Left lung (tissue), 10 donors: Measurements from ENCODE around the gene BRWD1. TPM values are rescaled to one million over a fixed set of nuclear protein-coding genes. Genes with fewer than 3 reads are reported as not detected.

ENCODE experiments used
- ATAC-seq: fragments of 200-7000 bp; cut with Tn5 transposase; one replicate; pipeline ENCODE4 v1.9.1; 2020; ENCODE audit warnings: moderate library complexity
- DNase-seq, 4 donors: peaks; one replicate each; pipeline ENCODE4 v3.0.0-alpha.2; 2013 to 2020
- H3K27ac ChIP-seq, 2 donors: fragments of 200-600 bp; sonication (generic) in 1 of 2; one replicate each; pipeline versions ENCODE4 v1.5.0 to v1.8.0; 2020 to 2021
- H3K27me3 ChIP-seq, 2 donors: fragments of 200-600 bp; sonication (generic) in 1 of 2; one replicate each; pipeline versions ENCODE4 v1.5.0 to v1.8.0; 2020 to 2021
- H3K36me3 ChIP-seq, 2 donors: fragments of 200-600 bp; sonication (generic) in 1 of 2; one replicate each; pipeline versions ENCODE4 v1.5.0 to v1.8.0; 2020 to 2021
- H3K4me1 ChIP-seq, 2 donors: fragments of 200-600 bp; one replicate each; pipeline ENCODE4 v1.8.0; 2021
- H3K4me3 ChIP-seq, 2 donors: fragments of 200-600 bp; sonication (generic) in 1 of 2; one replicate each; pipeline versions ENCODE4 v1.5.0 to v1.8.0; 2020 to 2021; ENCODE audit warnings: mild to moderate bottlenecking in 1 of 2
- H3K9me3 ChIP-seq, 2 donors: fragments of 200-600 bp; sonication (generic) in 1 of 2; one replicate each; pipeline versions ENCODE4 v1.5.0 to v1.8.0; 2020 to 2021
- CTCF ChIP-seq, 2 donors: fragments of 200-600 bp; sonication (generic) in 1 of 2; IDR thresholded peaks; one replicate each; pipeline versions ENCODE4 v1.5.0 to v1.8.0; 2021; ENCODE audit warnings: antibody characterized with exemption in 2 of 2
- intact Hi-C, 2 donors: fragments of 100-400 bp; cut with DNase I; formaldehyde crosslinking; loops; one replicate each; pipeline versions ENCODE4 v1.11.2 to v1.14.2; 2022
- polyA plus RNA-seq, 6 donors: library from polyadenylated mRNA; unstranded; fragments of 120-200 nt; gene quantifications; one replicate each; pipeline ENCODE4 v1.2.1, GENCODE V29; 2013; ENCODE audit not compliant: insufficient read length in 6 of 6
- total RNA-seq, 2 donors: library from RNA; stranded (reverse); fragmentation: NEBNext Ultra II Directional; extraction: Animal tissue kit (Norgen Biotek cat#: 25700); gene quantifications; one replicate each; pipeline ENCODE4 v1.2.1, GENCODE V29; 2021
- donor health status: DM: no; HTN: yes; CAD: no.
- donor health status: DM: no; HTN: no; CAD: no.

Gene BRWD1
- total and polyA plus RNA-seq, 8 donors = 33.0 to 54.3 (median 47.3) TPM

- Histone ChIP-seq H3K27me3 (no peaks in the 10 kb centered on the region), H3K27ac (peak overlapping the region; percentile 91 to 92), H3K4me3 (peak overlapping the region; percentile 80 to 94), H3K9me3 (no peaks in the 10 kb centered on the region), H3K4me1 (peaks cover 0 to 22% of the 10 kb centered on the region in 2 donors), H3K36me3 (peaks cover 0 to 23% of the 10 kb centered on the region in 2 donors)
- ATAC-seq = peak; percentile 47
- no peak for TF ChIP-seq CTCF (IDR thresholded peaks at IDR 0.05)
- DNase-seq = peak in 1 of 4 donors; percentile 39
- intact Hi-C loops = no loop called here
Measured at GRCh38 chr21:39182484-39183271, 130.8 kb downstream of the BRWD1 start.

- DNase-seq (no peak), ATAC-seq (no peak)
- Histone ChIP-seq H3K36me3 (peaks cover 0 to 24% of the 10 kb centered on the region in 2 donors), H3K27ac (no peak overlapping the region), H3K4me1 (peaks cover 0 to 22% of the 10 kb centered on the region in 2 donors), H3K4me3 (peak overlapping the region; percentile 80 to 94), H3K9me3 (no peaks in the 10 kb centered on the region), H3K27me3 (no peaks in the 10 kb centered on the region)
- no peak for TF ChIP-seq CTCF (IDR thresholded peaks at IDR 0.05)
- intact Hi-C loops = no loop called here
Measured at GRCh38 chr21:39182016-39182415, 131.4 kb downstream of the BRWD1 start.

GRCh38 chr21:39181205-39181818, 132.1 kb downstream of the BRWD1 start:
- Histone ChIP-seq H3K27ac (no peak overlapping the region), H3K4me1 (peaks cover 0 to 22% of the 10 kb centered on the region in 2 donors), H3K4me3 (no peak overlapping the region), H3K9me3 (no peaks in the 10 kb centered on the region), H3K27me3 (no peaks in the 10 kb centered on the region), H3K36me3 (peaks cover 0 to 24% of the 10 kb centered on the region in 2 donors)
- no peak for TF ChIP-seq CTCF (IDR thresholded peaks at IDR 0.05)
- DNase-seq (no peak), ATAC-seq (no peak)
- intact Hi-C loops = no loop called here

GRCh38 chr21:39180429-39181019, 132.9 kb downstream of the BRWD1 start:
- Histone ChIP-seq H3K27me3 (no peaks in the 10 kb centered on the region), H3K4me1 (peaks cover 0 to 22% of the 10 kb centered on the region in 2 donors), H3K9me3 (no peaks in the 10 kb centered on the region), H3K4me3 (no peak overlapping the region), H3K36me3 (peaks cover 0 to 25% of the 10 kb centered on the region in 2 donors), H3K27ac (no peak overlapping the region)
- no peak for TF ChIP-seq CTCF (IDR thresholded peaks at IDR 0.05)
- intact Hi-C loops = no loop called here
- DNase-seq (no peak), ATAC-seq (no peak)

- DNase-seq (no peak), ATAC-seq (no peak)
- no peak for TF ChIP-seq CTCF (IDR thresholded peaks at IDR 0.05)
- Histone ChIP-seq H3K4me3 (no peak overlapping the region), H3K27ac (no peak overlapping the region), H3K4me1 (peaks cover 0 to 13% of the 10 kb centered on the region in 2 donors), H3K9me3 (no peaks in the 10 kb centered on the region), H3K27me3 (no peaks in the 10 kb centered on the region), H3K36me3 (peaks cover 0 to 43% of the 10 kb centered on the region in 2 donors)
- intact Hi-C loops = no loop called here
Measured at GRCh38 chr21:39178421-39178820, 135.0 kb downstream of the BRWD1 start.
